ENCODE measurements around the gene GAST.
"Not testable (repeated sequence)": the region's sequence is repeated elsewhere in the genome, so short reads cannot be mapped to it uniquely, and the experiment has no call there.

Gene GAST

GRCh38 chr17:41711669-41712400 is at the start of gene GAST:
GAST (plus strand) TSS chr17:41712331; CDS start chr17:41715437, 3,106 bp downstream.
- DNase-seq (ENCODE audit: low spot score): no peak

- DNase-seq (ENCODE audit: low spot score): no peak
Measured at GRCh38 chr17:41663451-41664171, 48.5 kb upstream of the GAST start.

GRCh38 chr17:41664172-41664457 is 48.0 kb upstream of the GAST start:
- no peak for DNase-seq (ENCODE audit: low spot score)

GRCh38 chr17:41664587-41665565 is 47.3 kb upstream of the GAST start:
- no peak for DNase-seq (ENCODE audit: low spot score)

GRCh38 chr17:41665566-41666236 is 46.4 kb upstream of the GAST start:
- peak; percentile 91 for DNase-seq (ENCODE audit: low spot score)

GRCh38 chr17:41666237-41666641 is 45.9 kb upstream of the GAST start:
- no peak for DNase-seq (ENCODE audit: low spot score)

GRCh38 chr17:41666708-41667279 is 45.3 kb upstream of the GAST start:
- DNase-seq (ENCODE audit: low spot score): peak; percentile 90

- no peak for DNase-seq (ENCODE audit: low spot score)
Measured at GRCh38 chr17:41667280-41668041, 44.7 kb upstream of the GAST start.

GRCh38 chr17:41672153-41672552 is 40.0 kb upstream of the GAST start:
- DNase-seq (ENCODE audit: low spot score): no peak

- DNase-seq (ENCODE audit: low spot score): not testable (repeated sequence)
Measured at GRCh38 chr17:41675157-41676057, 36.7 kb upstream of the GAST start.

- DNase-seq (ENCODE audit: low spot score): no peak
Measured at GRCh38 chr17:41676058-41676419, 36.1 kb upstream of the GAST start.

GRCh38 chr17:41678411-41678906 is 33.7 kb upstream of the GAST start:
- DNase-seq (ENCODE audit: low spot score): no peak

- DNase-seq (ENCODE audit: low spot score): no peak
Measured at GRCh38 chr17:41678907-41679739, 33.0 kb upstream of the GAST start.

GRCh38 chr17:41679740-41680425 is 32.2 kb upstream of the GAST start:
- no peak for DNase-seq (ENCODE audit: low spot score)

GRCh38 chr17:41680426-41681040 is 31.6 kb upstream of the GAST start:
- DNase-seq (ENCODE audit: low spot score): no peak

GRCh38 chr17:41681776-41682175 is 30.4 kb upstream of the GAST start:
- no peak for DNase-seq (ENCODE audit: low spot score)

GRCh38 chr17:41682631-41683030 is 29.5 kb upstream of the GAST start:
- DNase-seq (ENCODE audit: low spot score): no peak

Data from left forelimb (tissue), 1 donor.